HG03045 (cell line): ENCODE measurements around the gene SHISA8.

Source experiments
- ATAC-seq: cut with Tn5 transposase; IDR thresholded peaks from one replicate; pipeline ENCODE4 v1.9.1; 2021; ENCODE audit warnings: mild to moderate bottlenecking, moderate library complexity; ENCODE audit not compliant: unreplicated experiment

The SHISA8 gene

DNA sequence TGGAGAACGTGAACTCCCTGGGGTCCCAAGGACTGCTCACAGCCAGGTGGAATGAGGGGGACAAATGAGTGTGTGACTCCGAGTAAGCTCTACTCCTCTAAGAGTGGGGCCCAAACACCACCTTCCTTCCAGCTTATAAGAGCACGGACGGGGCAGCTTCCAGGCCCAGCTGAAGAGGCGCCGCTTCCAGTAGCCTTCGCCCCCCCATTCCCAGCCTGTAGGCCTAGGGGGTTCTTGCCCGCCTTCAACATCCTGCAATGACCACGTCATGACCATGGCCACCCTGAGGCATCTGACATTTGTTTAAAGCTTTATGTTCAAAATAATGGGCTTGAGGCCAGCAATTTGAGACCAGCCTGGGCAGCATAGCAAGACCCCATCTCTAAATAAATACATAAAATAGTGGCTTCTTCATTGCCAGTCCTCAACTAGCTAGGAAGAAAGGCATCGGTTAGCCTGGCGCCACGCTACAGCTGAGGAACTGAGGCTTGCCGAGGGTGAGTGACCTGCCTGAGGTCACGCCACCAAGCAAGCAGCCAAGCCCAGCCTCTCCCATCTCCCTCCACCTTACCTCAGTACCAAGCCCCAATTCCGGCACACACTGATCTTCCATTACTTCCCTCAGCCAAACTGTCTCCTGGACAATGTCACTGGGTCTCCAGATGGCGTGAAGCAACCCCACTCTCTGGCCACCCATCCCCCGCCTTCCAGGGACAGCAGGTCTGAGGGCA is 19.6 kb upstream of the SHISA8 start:
- ATAC-seq: no peak

DNA sequence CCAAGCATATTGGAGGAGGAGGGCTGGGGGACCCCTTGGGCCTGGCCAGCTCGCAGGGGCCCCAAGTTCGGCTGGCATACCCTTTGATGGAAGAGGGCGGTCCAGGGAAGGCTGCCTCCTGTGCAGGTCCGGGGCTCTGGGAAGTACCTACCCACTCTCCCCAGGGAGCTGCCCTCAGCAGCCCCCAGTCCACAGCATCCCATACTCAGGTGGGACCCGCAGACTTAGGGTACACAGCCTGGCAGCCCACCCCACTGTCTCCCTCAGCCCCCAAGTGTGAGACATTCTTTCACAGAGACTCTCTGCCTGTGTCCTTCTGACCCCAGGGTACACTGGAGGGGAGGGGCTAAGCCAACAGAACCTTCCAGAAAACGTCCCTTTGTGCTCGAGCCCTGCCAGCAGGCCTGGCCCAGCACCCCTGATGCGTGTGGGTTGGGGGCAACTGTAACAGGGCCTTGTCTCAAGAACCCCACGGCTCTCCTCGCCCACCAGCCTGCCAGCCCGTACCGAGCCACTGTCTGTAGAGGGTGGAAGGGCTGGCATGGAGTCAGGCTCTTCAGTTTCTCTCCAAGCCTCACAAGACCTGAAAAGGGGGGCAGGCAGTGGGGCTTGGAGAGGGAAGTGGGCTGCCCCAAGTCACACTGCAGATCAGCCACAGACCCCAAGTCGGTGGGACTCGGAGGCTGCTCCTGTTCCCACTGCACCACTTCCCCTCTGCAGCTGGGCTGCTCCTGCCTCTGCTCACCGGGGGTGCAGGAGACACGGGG is 18.7 kb upstream of the SHISA8 start:
- no peak for ATAC-seq

DNA sequence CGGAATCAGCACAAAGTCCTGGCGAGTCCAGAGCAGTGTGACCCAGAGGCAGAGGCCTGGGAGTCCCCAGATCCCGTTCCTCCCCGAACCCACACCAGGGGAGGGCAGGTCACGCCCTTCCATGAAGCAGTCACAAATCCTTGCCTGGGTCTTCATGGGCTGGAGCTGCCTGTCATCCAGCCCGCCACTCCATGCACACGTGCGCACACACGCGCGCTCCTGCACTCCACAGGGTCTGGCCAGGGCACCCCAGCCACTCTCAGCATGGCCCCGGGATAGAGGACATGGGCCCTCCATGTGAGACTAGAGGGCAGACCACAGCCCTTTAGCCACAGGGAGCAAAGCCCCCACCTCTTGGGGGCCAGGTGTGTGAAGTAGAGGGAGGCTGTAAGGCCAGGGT is 17.5 kb upstream of the SHISA8 start:
- no peak for ATAC-seq

- ATAC-seq: no peak
Observed at GRCh38 chr22:41931701-41932269, 16.9 kb upstream of the SHISA8 start.

DNA sequence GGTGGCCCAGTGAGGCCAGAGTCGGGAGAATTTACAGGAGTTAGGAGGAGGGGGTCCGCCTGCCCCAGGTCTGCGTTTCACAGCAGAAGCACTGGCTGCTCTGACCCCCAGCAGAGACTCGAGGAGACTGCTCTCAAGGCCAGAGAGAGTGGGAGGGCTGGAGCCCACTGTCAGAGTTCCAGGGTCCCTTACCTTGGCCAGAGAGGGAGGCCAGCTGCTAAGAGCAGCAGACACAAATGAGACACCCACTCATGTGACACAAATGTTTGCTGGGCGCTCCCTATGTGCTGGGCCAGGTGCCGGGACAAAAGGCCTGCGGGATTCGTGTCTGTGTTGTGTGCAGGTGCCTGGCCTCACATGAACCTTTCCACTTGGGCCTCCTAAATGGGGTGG is 14.5 kb upstream of the SHISA8 start:
- ATAC-seq: no peak

- no peak for ATAC-seq
Observed at GRCh38 chr22:41928593-41929417, 13.9 kb upstream of the SHISA8 start.

DNA sequence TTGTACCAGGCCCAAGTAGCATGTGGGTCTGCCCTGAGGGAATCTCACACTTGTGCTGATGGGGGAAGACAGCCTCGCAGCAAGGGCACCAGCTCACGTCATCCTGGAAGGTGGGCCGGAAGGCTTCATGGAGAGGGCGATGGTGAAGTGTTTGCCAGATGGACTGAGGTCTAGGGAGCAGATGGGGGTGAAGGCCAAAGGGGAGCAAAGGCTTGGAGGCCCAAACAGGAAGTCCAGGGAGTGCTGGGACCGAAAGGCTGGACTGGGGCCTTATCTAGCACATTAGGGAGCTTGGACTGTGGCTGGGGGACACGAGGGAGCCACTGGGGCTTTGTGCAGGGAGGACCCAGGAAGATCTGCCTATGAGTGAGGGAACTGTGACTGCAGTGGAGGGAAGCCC is 12.9 kb upstream of the SHISA8 start:
- ATAC-seq: no peak

GRCh38 chr22:41925783-41926460 is 11.0 kb upstream of the SHISA8 start:
- peak; percentile 38 for ATAC-seq

DNA sequence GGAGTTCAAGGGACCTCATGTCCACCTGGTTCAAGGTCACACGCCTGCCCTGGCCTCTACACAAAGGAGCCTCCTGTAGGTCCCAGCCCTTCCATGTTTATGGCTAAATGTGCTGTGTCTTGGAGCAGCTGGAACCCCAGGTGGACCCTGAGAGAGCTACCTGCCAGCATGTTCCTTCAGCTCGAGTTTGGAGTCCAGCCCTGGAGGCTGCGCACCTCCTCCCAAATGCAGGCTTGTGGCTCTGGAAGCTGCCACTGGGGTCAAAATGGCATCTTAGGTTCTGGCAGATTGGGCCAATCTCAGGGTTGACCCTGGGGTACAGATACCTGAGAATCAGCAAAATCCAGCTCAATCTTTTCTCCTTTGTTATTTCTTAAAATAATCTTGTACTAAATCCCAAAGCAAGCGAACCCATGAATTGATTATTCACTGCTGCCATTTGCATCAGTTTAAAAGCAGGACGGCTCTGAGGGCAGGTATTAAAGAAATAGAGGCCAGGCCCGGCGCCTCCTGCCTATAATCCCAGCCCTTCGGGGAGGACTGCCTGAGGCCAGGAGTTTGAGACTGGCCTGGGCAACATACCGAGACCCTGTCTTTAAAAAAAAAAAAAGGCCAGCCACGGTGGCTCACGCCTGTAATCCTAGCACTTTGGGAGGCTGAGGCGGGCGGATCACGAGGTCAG is 8.9 kb upstream of the SHISA8 start:
- ATAC-seq: no peak

DNA sequence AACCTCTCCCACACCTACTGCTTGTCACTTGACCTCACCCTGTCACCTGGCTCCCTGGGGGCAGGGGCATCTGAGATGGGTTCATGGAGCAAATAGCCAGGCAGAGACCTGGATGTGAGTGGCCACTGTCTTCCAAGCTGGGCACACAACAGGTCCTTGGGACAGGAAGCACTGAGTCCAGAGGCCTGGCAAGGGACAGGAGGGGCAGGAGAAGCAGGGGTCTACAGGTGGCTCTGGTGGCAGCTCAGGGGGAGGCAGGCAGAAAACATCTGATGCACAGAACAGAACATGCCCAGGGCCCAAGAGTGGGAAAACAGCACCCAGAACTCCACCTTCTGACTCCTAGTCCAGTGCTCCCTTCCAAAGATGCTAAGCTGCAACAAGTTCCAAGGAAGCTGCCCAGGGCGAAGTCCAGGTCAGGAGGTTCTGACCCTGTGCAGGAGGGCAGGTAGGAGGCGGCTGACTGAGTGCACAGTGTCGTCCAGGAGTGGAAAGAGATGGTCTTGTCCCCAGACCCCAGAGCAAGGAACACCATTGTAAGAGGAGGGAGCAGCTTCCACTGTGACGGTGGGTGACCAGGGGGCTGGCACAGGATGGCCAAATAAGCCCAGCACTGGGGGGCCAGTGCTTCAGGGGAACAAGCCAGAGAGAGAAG is 8.2 kb upstream of the SHISA8 start:
- ATAC-seq: no peak

DNA sequence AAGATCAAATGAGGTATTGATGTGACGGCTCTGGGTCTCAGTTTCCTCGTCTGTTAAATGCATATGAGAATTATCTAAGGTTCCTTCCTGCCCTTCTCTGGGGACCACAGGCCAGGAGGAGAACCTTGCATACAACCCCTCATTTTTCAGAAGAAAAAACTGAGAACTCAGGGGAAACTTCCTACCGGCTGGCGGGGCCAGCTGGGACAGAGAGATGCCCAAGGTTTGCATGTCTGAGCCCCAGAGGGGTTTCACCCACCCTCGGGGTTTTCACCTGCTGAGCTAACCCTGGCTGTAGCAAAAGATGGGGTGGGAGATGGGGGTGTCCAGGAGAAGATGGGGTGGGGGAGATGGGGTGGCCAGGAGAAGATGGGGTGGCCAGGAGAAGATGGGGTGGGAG is 7.5 kb upstream of the SHISA8 start:
- no peak for ATAC-seq

- ATAC-seq: peak; percentile 12
Observed at GRCh38 chr22:41920271-41920976, 5.5 kb upstream of the SHISA8 start.

GRCh38 chr22:41919357-41920224 is 4.7 kb upstream of the SHISA8 start:
- ATAC-seq: peak; percentile 49

- ATAC-seq: no peak
Observed at GRCh38 chr22:41917903-41918791, 3.3 kb upstream of the SHISA8 start.

GRCh38 chr22:41917375-41917902 is 2.6 kb upstream of the SHISA8 start:
- no peak for ATAC-seq

DNA sequence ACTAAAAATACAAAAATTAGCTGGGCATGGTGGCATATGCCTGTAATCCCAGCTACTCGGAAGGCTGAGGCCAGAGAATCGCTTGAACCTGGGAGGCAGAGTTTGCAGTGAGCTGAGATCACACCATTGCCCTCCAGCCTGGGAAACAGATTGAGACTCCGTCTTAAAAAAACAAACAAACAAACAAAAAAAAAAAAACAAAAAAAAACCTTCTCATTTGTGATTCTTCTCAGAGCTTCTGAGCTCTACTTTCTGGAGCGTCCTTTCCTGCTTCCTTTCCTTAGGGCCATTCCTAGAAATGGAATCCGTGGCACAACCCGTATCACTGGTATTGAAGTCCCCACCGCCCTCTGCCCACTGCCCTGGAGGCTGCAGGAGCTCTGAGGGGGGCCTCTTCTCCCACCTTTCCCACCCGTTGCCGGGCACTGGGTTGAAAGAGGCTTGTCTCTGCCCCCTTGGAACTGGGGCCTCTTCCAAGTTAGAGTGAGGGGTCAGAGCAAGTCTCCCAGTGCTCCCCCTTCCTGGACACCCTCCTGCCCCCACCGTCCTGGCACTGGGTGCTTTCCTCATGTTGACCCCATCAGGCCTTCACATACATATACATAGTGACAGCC is 2.0 kb upstream of the SHISA8 start:
- no peak for ATAC-seq
